HEK293 (cell line): ENCODE data around the gene GLTPD2.
A peak's percentile ranks its signal among the peaks of the same experiment; 100 is the strongest.

Source experiments
- CTCF ChIA-PET: fragments of 350-600 bp; formaldehyde crosslinking; extraction: SDS; loops from one replicate; lab custom pipeline; 2021; ENCODE audit warnings: antibody characterized with exemption; lab: Yijun Ruan, JAX
- POLR2A ChIA-PET: fragments of 300-600 bp; formaldehyde crosslinking; extraction: SDS; loops from one replicate; lab custom pipeline; 2020; ENCODE audit warnings: antibody characterized with exemption, inconsistent platforms; lab: Yijun Ruan, JAX
- H3K27ac ChIP-seq: fragments of 200-500 bp; sonication (Bioruptor generic); 2 replicates; pipeline ENCODE4 v1.5.1; 2014; ENCODE audit warnings: low read depth, low read length, control low read depth, inconsistent platforms; ENCODE audit errors: extremely low read depth
- H3K36me3 ChIP-seq, 2 experiments: fragments of 200-500 bp in 1 of 2; sonication (Bioruptor generic) in 1 of 2; 1 replicate in 1 of 2; 2 replicates in 1 of 2; pipeline ENCODE4 v1.5.1; 2014 to 2017; ENCODE audit warnings: inconsistent platforms in 2 of 2, low read length in 2 of 2; ENCODE audit not compliant: control insufficient read depth in 2 of 2, insufficient read depth in 1 of 2
- H3K4me1 ChIP-seq: fragments of 200-500 bp; sonication (Bioruptor generic); 2 replicates; pipeline ENCODE4 v1.5.1; 2014; ENCODE audit warnings: mild to moderate bottlenecking, low read length, inconsistent platforms; ENCODE audit not compliant: control insufficient read depth, insufficient read depth
- H3K4me3 ChIP-seq: 2 replicates; pipeline ENCODE4 v1.5.1; 2011; ENCODE audit warnings: low read depth, mild to moderate bottlenecking, control low read depth, low read length, moderate library complexity
- H3K9me3 ChIP-seq: fragments of 200-500 bp; sonication (Bioruptor generic); 2 replicates; pipeline ENCODE4 v1.5.1; 2014; ENCODE audit warnings: low read depth, low read length, inconsistent platforms; ENCODE audit not compliant: control insufficient read depth, insufficient read depth
- BCL11B ChIP-seq: fragments of 450-650 bp; formaldehyde crosslinking; IDR thresholded peaks from 2 replicates; pipeline ENCODE4 v1.5.1; 2016; ENCODE audit warnings: low read depth, missing biosample characterization, missing genetic modification characterization
- KLF17 ChIP-seq: fragments of 450-650 bp; formaldehyde crosslinking; IDR thresholded peaks from 2 replicates; pipeline ENCODE4 v1.5.1; 2016; ENCODE audit warnings: missing biosample characterization, missing genetic modification characterization
- KLF7 ChIP-seq: fragments of 450-650 bp; formaldehyde crosslinking; IDR thresholded peaks from 2 replicates; pipeline ENCODE4 v1.5.1; 2016; ENCODE audit warnings: missing biosample characterization, missing genetic modification characterization, borderline replicate concordance
- PBX3 ChIP-seq: sonication (generic); formaldehyde crosslinking; IDR thresholded peaks from 2 replicates; pipeline ENCODE4 v1.8.1; 2022; ENCODE audit warnings: mild to moderate bottlenecking, moderate library complexity, missing genetic modification reagents
- PRDM6 ChIP-seq: fragments of 450-650 bp; formaldehyde crosslinking; IDR thresholded peaks from 2 replicates; pipeline ENCODE4 v1.5.1; 2017; ENCODE audit warnings: missing biosample characterization, missing genetic modification characterization
- SCRT1 ChIP-seq: fragments of 450-650 bp; formaldehyde crosslinking; IDR thresholded peaks from 2 replicates; pipeline ENCODE4 v1.5.1; 2016; ENCODE audit warnings: missing biosample characterization, missing genetic modification characterization, borderline replicate concordance
- SCRT2 ChIP-seq: fragments of 450-650 bp; formaldehyde crosslinking; IDR thresholded peaks from 2 replicates; pipeline ENCODE4 v1.5.1; 2016; ENCODE audit warnings: missing biosample characterization, missing genetic modification characterization
- ZBTB17 ChIP-seq: fragments of 450-650 bp; formaldehyde crosslinking; IDR thresholded peaks from 2 replicates; pipeline ENCODE4 v1.5.1; 2016; ENCODE audit warnings: missing biosample characterization, missing genetic modification characterization
- ZFP69B ChIP-seq: fragments of 450-650 bp; formaldehyde crosslinking; IDR thresholded peaks from 2 replicates; pipeline ENCODE4 v1.5.1; 2016; ENCODE audit warnings: missing biosample characterization, missing genetic modification characterization
- ZIC2 ChIP-seq: fragments of 450-650 bp; formaldehyde crosslinking; IDR thresholded peaks from 2 replicates; pipeline ENCODE4 v1.5.1; 2016; ENCODE audit warnings: missing biosample characterization, missing genetic modification characterization
- ZNF132 ChIP-seq: fragments of 450-650 bp; formaldehyde crosslinking; IDR thresholded peaks from 2 replicates; pipeline ENCODE4 v1.5.1; 2017; ENCODE audit warnings: missing biosample characterization, missing genetic modification characterization, borderline replicate concordance
- ZNF157 ChIP-seq: fragments of 450-650 bp; formaldehyde crosslinking; IDR thresholded peaks from 2 replicates; pipeline ENCODE4 v1.5.1; 2016; ENCODE audit warnings: missing biosample characterization, missing genetic modification characterization
- ZNF26 ChIP-seq: fragments of 450-650 bp; formaldehyde crosslinking; IDR thresholded peaks from 2 replicates; pipeline ENCODE4 v1.5.1; 2016; ENCODE audit warnings: missing biosample characterization, missing genetic modification characterization
- ZNF302 ChIP-seq: fragments of 450-650 bp; formaldehyde crosslinking; IDR thresholded peaks from 2 replicates; pipeline ENCODE4 v1.5.1; 2016; ENCODE audit warnings: missing biosample characterization, missing genetic modification characterization, low read depth
- ZNF324 ChIP-seq: fragments of 450-650 bp; formaldehyde crosslinking; IDR thresholded peaks from 2 replicates; pipeline ENCODE4 v1.5.1; 2016; ENCODE audit warnings: missing biosample characterization, missing genetic modification characterization
- ZNF335 ChIP-seq: fragments of 450-650 bp; formaldehyde crosslinking; conservative IDR thresholded peaks from 2 replicates; pipeline ENCODE4 v1.5.1; 2016; ENCODE audit warnings: missing biosample characterization, missing genetic modification characterization
- ZNF416 ChIP-seq: fragments of 450-650 bp; formaldehyde crosslinking; IDR thresholded peaks from 2 replicates; pipeline ENCODE4 v1.5.1; 2016; ENCODE audit warnings: missing biosample characterization, missing genetic modification characterization
- ZNF600 ChIP-seq: fragments of 450-650 bp; formaldehyde crosslinking; IDR thresholded peaks from 2 replicates; pipeline ENCODE4 v1.5.1; 2016; ENCODE audit warnings: missing biosample characterization, missing genetic modification characterization
- ZNF776 ChIP-seq: fragments of 450-650 bp; formaldehyde crosslinking; IDR thresholded peaks from 2 replicates; pipeline ENCODE4 v1.5.0; 2017; ENCODE audit warnings: missing biosample characterization, missing genetic modification characterization, borderline replicate concordance
- ZNF785 ChIP-seq: fragments of 450-650 bp; formaldehyde crosslinking; IDR thresholded peaks from 2 replicates; pipeline ENCODE4 v1.5.1; 2016; ENCODE audit warnings: missing biosample characterization, missing genetic modification characterization
- ZSCAN18 ChIP-seq: fragments of 450-650 bp; formaldehyde crosslinking; IDR thresholded peaks from 2 replicates; pipeline ENCODE4 v1.5.1; 2016; ENCODE audit warnings: missing biosample characterization, missing genetic modification characterization

Gene GLTPD2

GRCh38 chr17:4837471-4838308 lies 48.9 kb downstream of the GLTPD2 start:
- H3K36me3 ChIP-seq: peaks cover 0 to 5% of the 10 kb centered on the region in 2 experiments; a peak in 1 of 3 replicates
- ChIA-PET POLR2A (interaction anchor here (0.6 to 1.2 kb wide), 3 partner anchors 10 to 47 kb away, joined by 3 read pairs; no protein-coding TSS in a partner anchor), CTCF (interaction anchor here (0.5 to 1.9 kb wide), 6 partner anchors 38 to 218 kb away, joined by 3 to 9 read pairs (median 3); partner anchors contain the start of gene PSMB6)
- no peaks in the 10 kb centered on the region for H3K9me3 ChIP-seq
- TF ChIP-seq ZBTB17 (tag by site-specific recombination) (peak; percentile 70), ZNF600 (tag by site-specific recombination) (no peak), ZNF335 (tag by site-specific recombination) (no peak), SCRT2 (peak; percentile 90), SCRT1 (tag by site-specific recombination) (peak; percentile 63; the same call in 1 of the 2 replicates), ZNF26 (tag by site-specific recombination) (no peak), KLF7 (tag by site-specific recombination) (no peak)
- peaks cover 16% of the 10 kb centered on the region for H3K4me1 ChIP-seq
- H3K27ac ChIP-seq: no peak overlapping the region
- H3K4me3 ChIP-seq: no peak overlapping the region

- Histone ChIP-seq H3K27ac (no peak overlapping the region), H3K4me1 (peaks cover 16% of the 10 kb centered on the region), H3K36me3 (peaks cover 0 to 5% of the 10 kb centered on the region in 2 experiments; a peak in 1 of 3 replicates), H3K9me3 (no peaks in the 10 kb centered on the region), H3K4me3 (no peak overlapping the region)
- POLR2A ChIA-PET: interaction anchor here (0.5 to 1.2 kb wide), 3 partner anchors 9 to 39 kb away, joined by 3 to 7 read pairs (median 3); no protein-coding TSS in a partner anchor
- CTCF ChIA-PET: interaction anchor here (0.6 to 2.1 kb wide), 4 partner anchors 43 to 217 kb away, joined by 3 to 9 read pairs (median 5); no protein-coding TSS in a partner anchor
- TF ChIP-seq ZIC2 (tag by site-specific recombination) (peak; percentile 85), ZNF157 (tag by site-specific recombination) (no peak)
Measured at GRCh38 chr17:4838309-4838785, 49.6 kb downstream of the GLTPD2 start.

GRCh38 chr17:4839221-4839620 lies 50.5 kb downstream of the GLTPD2 start:
- POLR2A ChIA-PET: no interaction called here
- no peaks in the 10 kb centered on the region for H3K9me3 ChIP-seq
- peaks cover 15% of the 10 kb centered on the region for H3K4me1 ChIP-seq
- H3K4me3 ChIP-seq: no peak overlapping the region
- H3K27ac ChIP-seq: no peak overlapping the region
- peaks cover 0 to 5% of the 10 kb centered on the region in 2 experiments; a peak in 1 of 3 replicates for H3K36me3 ChIP-seq
- CTCF ChIA-PET: interaction anchor here (0.7 to 2.1 kb wide), 2 partner anchors 16 to 49 kb away, joined by 4 to 5 read pairs; no protein-coding TSS in a partner anchor
- TF ChIP-seq BCL11B (tag by site-specific recombination) (no peak), PRDM6 (tag by site-specific recombination) (no peak), ZNF132 (tag by site-specific recombination) (no peak), ZFP69B (tag by site-specific recombination) (no peak), KLF17 (tag by site-specific recombination) (no peak), PBX3 (CRISPR knock-in tag) (no peak), ZNF416 (tag by site-specific recombination) (no peak), ZNF776 (no peak), ZNF785 (tag by site-specific recombination) (no peak), ZNF302 (tag by site-specific recombination) (no peak), ZNF324 (tag by site-specific recombination) (no peak), ZSCAN18 (tag by site-specific recombination) (no peak)
